AG09309 (cell line): Measurements from ENCODE around the gene ZNF521.
A peak's percentile ranks its signal among the peaks of the same experiment; 100 is the strongest.

Source experiments
- DNase-seq: peaks from one replicate; pipeline ENCODE4 v3.0.0-alpha.2; 2010; ENCODE audit warnings: low read depth
- H3K4me3 ChIP-seq: 2 replicates; pipeline ENCODE4 v1.5.1; 2011; ENCODE audit warnings: mild to moderate bottlenecking, low read depth, low read length, moderate library complexity; ENCODE audit not compliant: control insufficient read depth
- CTCF ChIP-seq: IDR thresholded peaks from 2 replicates; pipeline ENCODE4 v1.5.1; 2011; ENCODE audit warnings: mild to moderate bottlenecking, low read depth, low read length, inconsistent platforms; ENCODE audit not compliant: insufficient read depth, control insufficient read depth; ENCODE audit errors: missing control alignments

The ZNF521 gene

GRCh38 chr18:25229081-25229480 lies 122.9 kb downstream of the ZNF521 start:
- H3K4me3 ChIP-seq = no peak overlapping the region
- TF ChIP-seq CTCF = no peak
- peak; percentile 49 for DNase-seq

GRCh38 chr18:25228410-25228809 lies 123.6 kb downstream of the ZNF521 start:
- no peak for DNase-seq
- no peak overlapping the region for H3K4me3 ChIP-seq
- TF ChIP-seq CTCF = no peak

- DNase-seq = no peak
- no peak overlapping the region for H3K4me3 ChIP-seq
- TF ChIP-seq CTCF = no peak
These were observed 126.8 kb downstream of the ZNF521 start for GRCh38 chr18:25225151-25225550.

- DNase-seq = no peak
- no peak for TF ChIP-seq CTCF
- no peak overlapping the region for H3K4me3 ChIP-seq
These were observed 127.8 kb downstream of the ZNF521 start for GRCh38 chr18:25223899-25224886.

DNA sequence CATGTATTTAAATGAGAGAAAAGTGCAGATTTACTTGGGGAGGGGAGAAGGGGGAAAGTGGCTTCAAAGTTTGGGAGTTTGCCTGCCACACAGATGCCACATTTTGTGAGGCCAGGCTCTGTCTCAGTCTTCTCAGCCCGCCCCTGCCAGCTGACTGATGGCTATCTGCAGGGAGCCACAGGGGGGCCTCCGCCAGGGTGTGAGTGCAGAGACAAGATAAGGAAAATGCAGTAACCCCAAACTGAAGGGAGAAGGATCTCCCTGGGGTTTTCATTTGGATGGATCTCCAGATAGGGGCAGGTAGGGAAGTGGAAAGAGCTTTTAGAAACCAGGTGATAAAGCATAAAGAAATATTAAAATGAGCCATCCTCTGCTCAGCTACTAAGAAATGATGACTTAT lies 128.8 kb downstream of the ZNF521 start:
- TF ChIP-seq CTCF = no peak
- H3K4me3 ChIP-seq = no peak overlapping the region
- no peak for DNase-seq

DNA sequence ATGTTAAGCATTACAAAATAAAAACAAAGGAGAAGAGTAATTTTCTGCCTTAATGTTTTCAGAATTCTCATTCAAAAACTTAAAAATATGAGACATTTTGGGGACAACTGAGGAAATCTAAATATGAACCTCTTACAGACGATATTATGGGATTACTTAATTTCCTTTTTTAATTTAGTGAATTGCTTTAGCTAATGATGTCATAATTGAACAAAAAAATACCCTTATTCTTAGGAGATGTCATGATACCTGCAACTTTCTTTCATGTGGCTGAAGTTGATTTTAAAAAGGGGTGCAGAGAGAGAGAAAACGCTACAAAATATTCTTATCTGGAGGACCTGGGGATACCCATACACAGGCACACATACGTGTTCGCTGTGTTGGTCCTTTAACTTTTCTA lies 129.3 kb downstream of the ZNF521 start:
- DNase-seq = no peak
- TF ChIP-seq CTCF = no peak
- no peak overlapping the region for H3K4me3 ChIP-seq
